ENCODE data around the gene FOXJ3.

The FOXJ3 gene

DNA sequence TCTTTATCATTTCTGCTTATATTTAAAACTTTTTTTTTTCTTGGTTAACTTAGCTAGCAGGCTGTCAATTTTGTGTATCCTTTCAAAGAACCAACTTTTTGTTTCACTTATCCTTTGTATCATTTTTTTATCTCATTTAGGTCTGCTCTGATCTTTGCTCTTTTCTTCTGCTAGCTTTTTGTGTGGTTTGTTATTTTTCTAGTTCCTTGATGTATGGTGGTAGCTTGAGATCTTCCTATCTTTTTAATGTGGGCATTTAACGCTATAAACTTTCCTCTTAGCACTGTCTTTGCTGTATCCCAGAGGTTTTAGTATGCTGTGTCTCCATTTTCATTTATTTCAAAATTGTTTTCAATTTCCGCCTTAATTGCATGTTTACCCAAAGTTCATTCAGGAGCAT is 36.5 kb downstream of the FOXJ3 start:
- no peak for DNase-seq
- H3K36me3 Mint-ChIP-seq (ENCODE audit: low read depth): peaks cover 98% of the 10 kb centered on the region
- H3K4me3 Mint-ChIP-seq: no peak overlapping the region
- peaks cover 94% of the 10 kb centered on the region for H3K9me3 Mint-ChIP-seq
- no peaks in the 10 kb centered on the region for H3K4me1 Mint-ChIP-seq
- H3K27ac Mint-ChIP-seq: no peak overlapping the region
- TF ChIP-seq, protein P1, sequence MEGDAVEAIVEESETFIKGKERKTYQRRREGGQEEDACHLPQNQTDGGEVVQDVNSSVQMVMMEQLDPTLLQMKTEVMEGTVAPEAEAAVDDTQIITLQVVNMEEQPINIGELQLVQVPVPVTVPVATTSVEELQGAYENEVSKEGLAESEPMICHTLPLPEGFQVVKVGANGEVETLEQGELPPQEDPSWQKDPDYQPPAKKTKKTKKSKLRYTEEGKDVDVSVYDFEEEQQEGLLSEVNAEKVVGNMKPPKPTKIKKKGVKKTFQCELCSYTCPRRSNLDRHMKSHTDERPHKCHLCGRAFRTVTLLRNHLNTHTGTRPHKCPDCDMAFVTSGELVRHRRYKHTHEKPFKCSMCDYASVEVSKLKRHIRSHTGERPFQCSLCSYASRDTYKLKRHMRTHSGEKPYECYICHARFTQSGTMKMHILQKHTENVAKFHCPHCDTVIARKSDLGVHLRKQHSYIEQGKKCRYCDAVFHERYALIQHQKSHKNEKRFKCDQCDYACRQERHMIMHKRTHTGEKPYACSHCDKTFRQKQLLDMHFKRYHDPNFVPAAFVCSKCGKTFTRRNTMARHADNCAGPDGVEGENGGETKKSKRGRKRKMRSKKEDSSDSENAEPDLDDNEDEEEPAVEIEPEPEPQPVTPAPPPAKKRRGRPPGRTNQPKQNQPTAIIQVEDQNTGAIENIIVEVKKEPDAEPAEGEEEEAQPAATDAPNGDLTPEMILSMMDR (IDR thresholded peaks at IDR 0.05): no peak
- H3K27me3 Mint-ChIP-seq (ENCODE audit: low read depth, poor library complexity): no peaks in the 10 kb centered on the region

DNA sequence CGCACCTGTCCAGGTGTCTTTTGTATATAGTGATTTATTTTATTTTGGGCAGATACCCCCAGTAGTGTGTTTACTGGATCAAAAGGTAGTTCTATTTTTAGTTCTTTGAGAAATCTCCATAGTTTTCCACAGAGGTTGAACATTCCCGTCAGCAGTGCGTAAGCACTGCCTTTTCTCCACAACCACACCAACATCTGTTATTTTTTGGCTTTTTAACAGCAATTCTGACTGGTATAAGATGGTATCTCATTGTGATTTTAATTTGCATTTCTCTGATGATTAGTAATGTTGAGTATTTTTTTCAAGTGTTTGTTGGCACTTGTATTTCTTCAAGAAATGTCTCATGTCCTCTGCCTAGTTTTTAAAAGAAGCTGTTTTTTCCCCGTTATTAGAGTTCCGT is 39.2 kb downstream of the FOXJ3 start:
- H3K27ac Mint-ChIP-seq: no peak overlapping the region
- no peak for DNase-seq
- H3K4me3 Mint-ChIP-seq: no peak overlapping the region
- H3K36me3 Mint-ChIP-seq (ENCODE audit: low read depth): peaks cover 98% of the 10 kb centered on the region
- H3K9me3 Mint-ChIP-seq: peaks cover 89% of the 10 kb centered on the region
- no peaks in the 10 kb centered on the region for H3K27me3 Mint-ChIP-seq (ENCODE audit: low read depth, poor library complexity)
- TF ChIP-seq, protein P1 (IDR thresholded peaks at IDR 0.05): no peak
- no peaks in the 10 kb centered on the region for H3K4me1 Mint-ChIP-seq

DNA sequence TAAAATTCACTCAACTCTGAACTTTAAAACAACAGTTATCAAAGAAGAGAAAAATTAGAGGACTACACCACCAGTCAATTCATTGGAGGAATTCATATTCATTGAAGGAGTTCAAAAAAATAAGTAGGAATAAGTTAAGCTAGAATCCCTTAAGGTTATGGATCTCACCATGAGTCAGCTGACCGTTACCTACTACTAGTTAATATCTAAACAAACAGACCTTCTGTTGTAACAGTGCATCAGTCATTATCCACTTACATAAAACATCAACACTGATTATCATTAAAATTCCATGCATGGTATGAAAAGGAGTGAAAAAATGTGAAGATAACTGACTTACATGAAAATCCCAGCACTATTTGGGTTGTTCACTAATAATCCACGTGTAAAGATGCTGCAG is 44.9 kb downstream of the FOXJ3 start:
- H3K27ac Mint-ChIP-seq: no peak overlapping the region

DNA sequence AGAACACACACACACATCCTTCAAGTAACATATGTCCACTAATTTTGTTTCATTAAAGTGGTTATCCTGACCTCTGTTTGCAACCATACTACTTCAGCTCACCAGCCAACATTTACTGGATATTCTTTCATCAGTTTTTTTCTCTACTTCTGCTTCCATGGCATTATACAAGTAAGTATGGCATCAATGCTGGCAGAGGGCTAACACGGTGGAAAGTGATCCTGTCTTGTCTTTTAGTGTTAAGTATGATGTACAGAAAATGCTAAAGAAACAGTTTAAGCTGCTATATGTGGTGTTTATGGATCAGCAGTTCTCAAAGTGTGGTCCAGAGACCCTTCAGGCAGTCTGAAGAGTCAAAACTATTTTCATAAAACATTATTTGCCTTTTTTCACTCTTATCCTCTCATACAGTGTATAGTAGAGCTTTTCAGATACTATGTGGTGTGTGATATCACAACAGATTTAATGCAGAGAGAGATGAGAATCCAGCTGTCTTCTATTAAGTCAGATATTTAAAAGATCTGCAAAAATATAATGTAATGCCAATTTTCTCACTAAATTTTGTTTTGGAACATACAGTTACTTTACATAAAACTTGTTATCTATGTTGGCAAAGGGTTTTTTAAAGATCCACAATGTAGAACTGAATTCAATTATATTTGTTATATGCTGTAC is 46.6 kb downstream of the FOXJ3 start:
- no peak for DNase-seq
- Mint-ChIP-seq H3K27ac (no peak overlapping the region), H3K9me3 (peaks cover 34% of the 10 kb centered on the region), H3K4me3 (no peak overlapping the region), H3K36me3 (ENCODE audit: low read depth) (peaks cover 62% of the 10 kb centered on the region), H3K27me3 (ENCODE audit: low read depth, poor library complexity) (no peaks in the 10 kb centered on the region), H3K4me1 (peaks cover 4% of the 10 kb centered on the region)
- TF ChIP-seq, protein P1 (IDR thresholded peaks at IDR 0.05): no peak

More for the DNA sequence above, 44.9 kb downstream of the FOXJ3 start:
- Mint-ChIP-seq H3K4me1 (no peaks in the 10 kb centered on the region), H3K36me3 (ENCODE audit: low read depth) (peaks cover 79% of the 10 kb centered on the region), H3K4me3 (no peak overlapping the region), H3K9me3 (peaks cover 49% of the 10 kb centered on the region), H3K27me3 (ENCODE audit: low read depth, poor library complexity) (no peaks in the 10 kb centered on the region)
- TF ChIP-seq, protein P1 (IDR thresholded peaks at IDR 0.05): no peak
- no peak for DNase-seq

DNA sequence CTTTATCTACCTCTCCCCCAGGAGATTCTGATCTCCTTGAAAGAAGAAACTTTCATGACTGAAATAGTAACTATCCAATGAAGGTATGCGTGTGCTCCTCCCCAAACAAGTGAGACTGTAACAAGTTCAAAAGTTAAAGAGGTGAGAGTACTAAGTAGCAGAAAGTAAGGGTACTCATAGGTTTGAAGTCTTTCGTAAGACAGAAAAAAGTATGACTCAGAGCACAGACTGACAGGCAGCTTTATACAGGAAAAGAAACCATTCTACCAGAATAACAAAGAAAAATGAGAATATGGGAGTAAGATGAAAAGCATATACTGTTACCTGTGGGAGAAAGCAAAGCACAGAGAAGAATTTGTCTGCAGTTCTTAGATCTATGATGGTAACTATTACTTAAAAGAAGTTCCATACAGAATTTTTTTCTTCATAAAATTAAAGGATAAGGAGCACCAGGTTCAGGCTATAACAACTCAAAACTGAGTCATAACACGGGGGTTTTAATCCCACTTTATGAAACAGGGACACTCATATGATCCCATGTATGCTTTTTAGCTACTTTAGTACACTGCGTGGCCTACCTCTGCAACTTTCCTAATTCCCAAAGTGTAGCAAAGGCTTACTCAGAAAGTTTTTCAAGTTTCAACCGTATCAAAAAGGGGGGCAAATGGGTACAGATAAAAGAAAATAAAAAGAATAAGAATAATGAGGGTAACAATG is 52.0 kb downstream of the FOXJ3 start:
- H3K4me3 Mint-ChIP-seq: no peak overlapping the region
- H3K9me3 Mint-ChIP-seq: peaks cover 9% of the 10 kb centered on the region
- peak overlapping the region; percentile 55 for H3K27ac Mint-ChIP-seq
- H3K36me3 Mint-ChIP-seq (ENCODE audit: low read depth): peaks cover 20% of the 10 kb centered on the region
- TF ChIP-seq, protein P1 (IDR thresholded peaks at IDR 0.05): no peak
- no peaks in the 10 kb centered on the region for H3K27me3 Mint-ChIP-seq (ENCODE audit: low read depth, poor library complexity)
- no peak for DNase-seq
- H3K4me1 Mint-ChIP-seq: peaks cover 19% of the 10 kb centered on the region
